Neural progenitor cell (in vitro differentiated cells): Measurements from ENCODE around the gene RBM47. TPM values are rescaled to one million over a fixed set of nuclear protein-coding genes. Genes with fewer than 3 reads are reported as not detected.

Experiments
- DNase-seq: peaks from one replicate; pipeline ENCODE4 v3.0.0-alpha.2; 2016; ENCODE audit warnings: low spot score
- H2AFZ ChIP-seq: fragments of 200-600 bp; sonication (generic); replicated peaks from 2 replicates; pipeline ENCODE4 v1.6.1; 2016; ENCODE audit warnings: antibody characterized with exemption
- H3F3A ChIP-seq: fragments of 200-600 bp; sonication (generic); 2 replicates; pipeline ENCODE4 v1.6.1; 2016; ENCODE audit warnings: antibody characterized with exemption, low read depth
- H3K27ac ChIP-seq: fragments of 200-600 bp; sonication (generic); 2 replicates; pipeline ENCODE4 v1.5.1; 2016; ENCODE audit warnings: mild to moderate bottlenecking
- H3K27me3 ChIP-seq: fragments of 200-600 bp; sonication (generic); 2 replicates; pipeline ENCODE4 v1.6.1; 2016; ENCODE audit warnings: mild to moderate bottlenecking, moderate library complexity
- H3K36me3 ChIP-seq: fragments of 200-600 bp; sonication (generic); 2 replicates; pipeline ENCODE4 v1.5.1; 2016
- H3K4me1 ChIP-seq: fragments of 200-600 bp; sonication (generic); 2 replicates; pipeline ENCODE4 v1.6.1; 2016; ENCODE audit warnings: mixed run types
- H3K4me2 ChIP-seq: fragments of 200-600 bp; sonication (generic); 2 replicates; pipeline ENCODE4 v1.6.1; 2016
- H3K4me3 ChIP-seq: fragments of 200-600 bp; sonication (generic); 2 replicates; pipeline ENCODE4 v1.5.1; 2016
- H3K79me2 ChIP-seq: fragments of 200-600 bp; sonication (generic); 2 replicates; pipeline ENCODE4 v1.6.1; 2016; ENCODE audit warnings: low read depth
- H3K9ac ChIP-seq: fragments of 200-600 bp; sonication (generic); 2 replicates; pipeline ENCODE4 v1.6.1; 2016
- H3K9me3 ChIP-seq: fragments of 200-600 bp; sonication (generic); 2 replicates; pipeline ENCODE4 v1.5.1; 2016; ENCODE audit warnings: low read depth
- H4K20me1 ChIP-seq: fragments of 200-600 bp; sonication (generic); 2 replicates; pipeline ENCODE4 v1.6.1; 2016; ENCODE audit warnings: low read depth
- H3K27ac Mint-ChIP-seq: 3 replicates; pipeline ENCODE4 v1.8.0; 2021; ENCODE audit warnings: mixed read lengths
- H3K27me3 Mint-ChIP-seq: 2 replicates; pipeline ENCODE4 v1.8.0; 2022; ENCODE audit warnings: low read depth, mild to moderate bottlenecking, inconsistent platforms, moderate library complexity, mixed read lengths; ENCODE audit not compliant: insufficient read depth
- H3K36me3 Mint-ChIP-seq: 3 replicates; pipeline ENCODE4 v1.8.0; 2021; ENCODE audit warnings: mixed read lengths
- H3K4me1 Mint-ChIP-seq: 3 replicates; pipeline ENCODE4 v1.8.0; 2021; ENCODE audit warnings: mixed read lengths
- H3K4me3 Mint-ChIP-seq: 3 replicates; pipeline ENCODE4 v1.8.0; 2021; ENCODE audit warnings: mild to moderate bottlenecking, moderate library complexity, mixed read lengths
- H3K9me3 Mint-ChIP-seq: 3 replicates; pipeline ENCODE4 v1.8.0; 2020; ENCODE audit warnings: mixed read lengths
- CTCF ChIP-seq: fragments of 200-600 bp; sonication (generic); IDR thresholded peaks from 2 replicates; pipeline ENCODE4 v1.5.1; 2017; ENCODE audit warnings: antibody characterized with exemption, mild to moderate bottlenecking
- EZH2 ChIP-seq: fragments of 200-600 bp; sonication (generic); IDR thresholded peaks from 2 replicates; pipeline ENCODE4 v1.6.1; 2017; ENCODE audit warnings: antibody characterized with exemption, mild to moderate bottlenecking, moderate library complexity
- EZH2phosphoT487 ChIP-seq: fragments of 200-600 bp; sonication (generic); IDR thresholded peaks from 2 replicates; pipeline ENCODE4 v1.6.1; 2017; ENCODE audit warnings: antibody characterized with exemption
- total RNA-seq: library from RNA; depleted of rRNA; stranded (reverse); fragments of >200 nt; gene quantifications from 2 replicates; pipeline ENCODE4 v1.2.3, GENCODE V29; 2015; ENCODE audit warnings: low replicate concordance

RBM47 gene
- total RNA-seq, 1 donor from 2014 or later: 2.9 TPM

GRCh38 chr4:40507977-40508376 is 121.7 kb downstream of the RBM47 start:
- no peak overlapping the region for H3K4me2 ChIP-seq
- Mint-ChIP-seq H3K36me3 (no peaks in the 10 kb centered on the region), H3K9me3 (no peaks in the 10 kb centered on the region), H3K27me3 (peaks cover 3% of the 10 kb centered on the region), H3K4me3 (no peak overlapping the region), H3K27ac (no peak overlapping the region), H3K4me1 (peaks cover 5% of the 10 kb centered on the region)
- no peak overlapping the region for H3K27ac ChIP-seq
- no peak overlapping the region for H3K9ac ChIP-seq
- H4K20me1 ChIP-seq: no peaks in the 10 kb centered on the region
- H2AFZ ChIP-seq: no peak overlapping the region
- no peak for DNase-seq
- H3K27me3 ChIP-seq: no peaks in the 10 kb centered on the region
- TF ChIP-seq CTCF (no peak), EZH2 (no peak), EZH2phosphoT487 (no peak)
- H3K4me1 ChIP-seq: no peaks in the 10 kb centered on the region
- H3F3A ChIP-seq: no peaks in the 10 kb centered on the region
- no peaks in the 10 kb centered on the region for H3K79me2 ChIP-seq
- H3K4me3 ChIP-seq: no peak overlapping the region
- no peaks in the 10 kb centered on the region for H3K9me3 ChIP-seq
- H3K36me3 ChIP-seq: no peaks in the 10 kb centered on the region

- no peak overlapping the region for H3K27ac Mint-ChIP-seq
Measured at GRCh38 chr4:40506492-40506891, 123.2 kb downstream of the RBM47 start.

GRCh38 chr4:40506066-40506465 is 123.6 kb downstream of the RBM47 start:
- Histone ChIP-seq H3K9me3 (no peaks in the 10 kb centered on the region), H3K79me2 (no peaks in the 10 kb centered on the region), H2AFZ (no peak overlapping the region), H3K4me3 (no peak overlapping the region), H3F3A (no peaks in the 10 kb centered on the region), H3K36me3 (no peaks in the 10 kb centered on the region), H3K4me1 (no peaks in the 10 kb centered on the region), H3K9ac (no peak overlapping the region), H3K27me3 (no peaks in the 10 kb centered on the region), H3K27ac (no peak overlapping the region), H3K4me2 (no peak overlapping the region), H4K20me1 (no peaks in the 10 kb centered on the region)
- no peaks in the 10 kb centered on the region for H3K9me3 Mint-ChIP-seq
- no peaks in the 10 kb centered on the region for H3K36me3 Mint-ChIP-seq
- no peak for DNase-seq
- TF ChIP-seq CTCF: no peak
- TF ChIP-seq EZH2phosphoT487: no peak
- no peak for TF ChIP-seq EZH2
- no peak overlapping the region for H3K27ac Mint-ChIP-seq
- peaks cover 5% of the 10 kb centered on the region for H3K27me3 Mint-ChIP-seq
- no peak overlapping the region for H3K4me3 Mint-ChIP-seq
- peaks cover 9% of the 10 kb centered on the region for H3K4me1 Mint-ChIP-seq

More at GRCh38 chr4:40506492-40506891, 123.2 kb downstream of the RBM47 start:
- no peaks in the 10 kb centered on the region for H3K79me2 ChIP-seq
- H4K20me1 ChIP-seq: no peaks in the 10 kb centered on the region
- H3K27me3 ChIP-seq: no peaks in the 10 kb centered on the region
- no peaks in the 10 kb centered on the region for H3F3A ChIP-seq
- H3K9ac ChIP-seq: no peak overlapping the region
- Mint-ChIP-seq H3K27me3 (peaks cover 5% of the 10 kb centered on the region), H3K9me3 (no peaks in the 10 kb centered on the region), H3K36me3 (no peaks in the 10 kb centered on the region), H3K4me3 (no peak overlapping the region), H3K4me1 (peaks cover 9% of the 10 kb centered on the region)
- H3K4me2 ChIP-seq: no peak overlapping the region
- DNase-seq: no peak
- no peak overlapping the region for H3K27ac ChIP-seq
- no peak overlapping the region for H3K4me3 ChIP-seq
- H3K9me3 ChIP-seq: no peaks in the 10 kb centered on the region
- TF ChIP-seq CTCF (no peak), EZH2 (no peak), EZH2phosphoT487 (no peak)
- no peak overlapping the region for H2AFZ ChIP-seq
- H3K4me1 ChIP-seq: no peaks in the 10 kb centered on the region
- no peaks in the 10 kb centered on the region for H3K36me3 ChIP-seq
